OCI-LY7 (cell line): ENCODE measurements around the gene IGFBP3.

Source experiments
- CTCF ChIP-seq: fragments of 200-600 bp; sonication (generic); conservative IDR thresholded peaks from 2 replicates; pipeline ENCODE4 v1.5.1; 2014; ENCODE audit warnings: mild to moderate bottlenecking, antibody characterized with exemption, low read length, moderate library complexity, mixed read lengths
- EZH2phosphoT487 ChIP-seq: fragments of 200-600 bp; sonication (generic); IDR thresholded peaks from 2 replicates; pipeline ENCODE4 v1.6.1; 2018; ENCODE audit warnings: low read depth, borderline replicate concordance, mild to moderate bottlenecking, mixed run types, antibody characterized with exemption, low read length, moderate library complexity, mixed read lengths

- no peak for TF ChIP-seq CTCF
- no peak for TF ChIP-seq EZH2phosphoT487
Measured at GRCh38 chr7:45873355-45873754, 47.7 kb downstream of the IGFBP3 start.
